WTC11 (cell line): ENCODE measurements around the gene KIF5A. TPM values are rescaled to one million over a fixed set of nuclear protein-coding genes. Genes with fewer than 3 reads are reported as not detected.
"Not testable (repeated sequence)": the region's sequence is repeated elsewhere in the genome, so short reads cannot be mapped to it uniquely, and the experiment has no call there.

ENCODE experiments used
- ATAC-seq: fragments of 200-7000 bp; cut with Tn5 transposase; 2 replicates; pipeline ENCODE4 v1.10.0; 2021; ENCODE audit warnings: mild to moderate bottlenecking, moderate library complexity
- CTCF ChIA-PET: fragments of 300-600 bp; sonication (Branson Sonifier 250); formaldehyde crosslinking; loops from one replicate; lab custom pipeline; 2021; ENCODE audit warnings: antibody characterized with exemption; lab: Charles Lee
- POLR2A ChIA-PET: fragments of 350-600 bp; sonication (Branson Sonifier 250); formaldehyde crosslinking; loops from one replicate; lab custom pipeline; 2021; ENCODE audit warnings: antibody characterized with exemption; lab: Charles Lee
- DNase-seq: peaks from one replicate; pipeline ENCODE4 v3.0.0; 2021; ENCODE audit warnings: low spot score
- H3K27ac Mint-ChIP-seq: 2 replicates; pipeline ENCODE4 v1.8.0; 2021; ENCODE audit warnings: mixed read lengths
- H3K27me3 Mint-ChIP-seq: 2 replicates; pipeline ENCODE4 v1.8.0; 2021; ENCODE audit warnings: low read depth, mild to moderate bottlenecking, moderate library complexity, mixed read lengths
- H3K36me3 Mint-ChIP-seq: 2 replicates; pipeline ENCODE4 v1.8.0; 2021; ENCODE audit warnings: mixed read lengths
- H3K4me1 Mint-ChIP-seq: 2 replicates; pipeline ENCODE4 v1.8.0; 2022; ENCODE audit warnings: mixed read lengths
- H3K4me3 Mint-ChIP-seq: 2 replicates; pipeline ENCODE4 v1.8.0; 2021; ENCODE audit warnings: mild to moderate bottlenecking, moderate library complexity, mixed read lengths
- H3K9me3 Mint-ChIP-seq: 2 replicates; pipeline ENCODE4 v1.8.0; 2021; ENCODE audit warnings: mixed read lengths
- ATF6 ChIP-seq: sonication (generic); formaldehyde crosslinking; IDR thresholded peaks from 2 replicates; pipeline ENCODE4 v1.8.1; 2023; ENCODE audit warnings: mild to moderate bottlenecking, missing genetic modification reagents
- CBFB ChIP-seq: sonication (generic); formaldehyde crosslinking; IDR thresholded peaks from 2 replicates; pipeline ENCODE4 v1.8.1; 2022; ENCODE audit warnings: mild to moderate bottlenecking, low read depth, missing genetic modification reagents
- ESRRA ChIP-seq: sonication (generic); formaldehyde crosslinking; IDR thresholded peaks from 2 replicates; pipeline ENCODE4 v1.8.1; 2022; ENCODE audit warnings: mild to moderate bottlenecking, missing genetic modification reagents, borderline replicate concordance
- HMGA2 ChIP-seq: fragments of 250-450 bp; sonication (Bioruptor Pico); IDR thresholded peaks from 2 replicates; pipeline ENCODE4 v1.4.0; 2021; ENCODE audit warnings: mild to moderate bottlenecking, moderate library complexity
- JUN ChIP-seq: sonication (generic); formaldehyde crosslinking; IDR thresholded peaks from 2 replicates; pipeline ENCODE4 v1.8.0; 2023; ENCODE audit warnings: mild to moderate bottlenecking, missing genetic modification reagents
- PRDM15 ChIP-seq: sonication (generic); formaldehyde crosslinking; IDR thresholded peaks from 2 replicates; pipeline ENCODE4 v1.8.0; 2022; ENCODE audit warnings: missing genetic modification reagents
- SMAD4 ChIP-seq: sonication (generic); formaldehyde crosslinking; IDR thresholded peaks from 2 replicates; pipeline ENCODE4 v1.8.0; 2022; ENCODE audit warnings: mild to moderate bottlenecking, missing genetic modification reagents
- ZNF232 ChIP-seq: sonication (generic); formaldehyde crosslinking; IDR thresholded peaks from 2 replicates; pipeline ENCODE4 v1.8.0; 2022; ENCODE audit warnings: mild to moderate bottlenecking, missing genetic modification reagents
- ZNF512 ChIP-seq: sonication (generic); formaldehyde crosslinking; IDR thresholded peaks from 2 replicates; pipeline ENCODE4 v1.8.1; 2022; ENCODE audit warnings: missing genetic modification reagents, borderline replicate concordance
- total RNA-seq: library from RNA; stranded (reverse); gene quantifications from 3 replicates; pipeline ENCODE4 v1.2.3, GENCODE V29; 2021
- TF ChIP-seq, protein P1 (sequence below): fragments of 250-450 bp; sonication (Bioruptor Pico); IDR thresholded peaks from 2 replicates; pipeline ENCODE4 v1.9.0; 2021; ENCODE audit warnings: mild to moderate bottlenecking

The KIF5A gene
- total RNA-seq, 1 experiment from 2014 or later, result 16.1 TPM

DNA sequence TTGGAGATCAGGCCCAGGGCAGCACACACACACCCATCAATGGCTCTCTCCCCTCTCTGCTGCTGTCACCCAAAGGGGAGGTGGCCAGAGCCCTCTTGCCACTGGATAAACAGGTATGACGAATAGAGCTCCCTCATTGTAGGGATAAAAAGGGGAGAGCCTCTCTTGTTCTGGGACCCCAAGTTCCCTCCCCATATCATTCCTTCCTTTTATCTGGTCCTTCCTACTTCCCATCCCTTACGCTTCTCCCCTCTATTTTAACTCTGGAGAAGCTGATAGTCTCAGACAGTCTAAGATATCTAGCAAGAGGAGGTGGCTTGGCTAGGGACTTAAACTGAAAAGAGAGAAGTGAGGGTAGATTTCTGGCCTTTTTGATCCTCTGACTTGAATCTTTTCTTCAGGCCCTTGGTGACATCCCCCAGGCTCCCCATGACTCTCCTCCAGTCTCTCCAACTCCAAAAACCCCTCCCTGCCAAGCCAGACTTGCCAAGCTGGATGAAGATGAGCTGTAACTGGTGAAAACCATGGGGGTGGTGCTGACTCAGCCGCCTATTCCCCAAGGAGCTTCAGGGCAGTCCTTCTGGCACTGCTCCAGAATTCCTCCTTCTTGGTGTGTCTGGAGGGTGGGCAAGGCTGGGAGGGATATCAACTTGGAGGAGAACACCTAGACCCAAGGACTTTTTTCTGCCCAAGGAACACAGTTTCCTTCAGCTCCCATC lies 66.7 kb downstream of the KIF5A start:
- Mint-ChIP-seq H3K4me1 (peaks cover 38% of the 10 kb centered on the region), H3K4me3 (no peak overlapping the region), H3K27me3 (peaks cover 97% of the 10 kb centered on the region), H3K9me3 (no peaks in the 10 kb centered on the region), H3K36me3 (peaks cover 5% of the 10 kb centered on the region), H3K27ac (no peak overlapping the region)
- DNase-seq (no peak), ATAC-seq (no peak)
- TF ChIP-seq ZNF232 (CRISPR knock-in tag) (no peak), SMAD4 (CRISPR knock-in tag) (no peak), HMGA2 (CRISPR knock-in tag) (no peak), CBFB (CRISPR knock-in tag) (no peak), PRDM15 (CRISPR knock-in tag) (no peak), JUN (CRISPR knock-in tag) (no peak), ESRRA (no peak)
- TF ChIP-seq, protein P1, sequence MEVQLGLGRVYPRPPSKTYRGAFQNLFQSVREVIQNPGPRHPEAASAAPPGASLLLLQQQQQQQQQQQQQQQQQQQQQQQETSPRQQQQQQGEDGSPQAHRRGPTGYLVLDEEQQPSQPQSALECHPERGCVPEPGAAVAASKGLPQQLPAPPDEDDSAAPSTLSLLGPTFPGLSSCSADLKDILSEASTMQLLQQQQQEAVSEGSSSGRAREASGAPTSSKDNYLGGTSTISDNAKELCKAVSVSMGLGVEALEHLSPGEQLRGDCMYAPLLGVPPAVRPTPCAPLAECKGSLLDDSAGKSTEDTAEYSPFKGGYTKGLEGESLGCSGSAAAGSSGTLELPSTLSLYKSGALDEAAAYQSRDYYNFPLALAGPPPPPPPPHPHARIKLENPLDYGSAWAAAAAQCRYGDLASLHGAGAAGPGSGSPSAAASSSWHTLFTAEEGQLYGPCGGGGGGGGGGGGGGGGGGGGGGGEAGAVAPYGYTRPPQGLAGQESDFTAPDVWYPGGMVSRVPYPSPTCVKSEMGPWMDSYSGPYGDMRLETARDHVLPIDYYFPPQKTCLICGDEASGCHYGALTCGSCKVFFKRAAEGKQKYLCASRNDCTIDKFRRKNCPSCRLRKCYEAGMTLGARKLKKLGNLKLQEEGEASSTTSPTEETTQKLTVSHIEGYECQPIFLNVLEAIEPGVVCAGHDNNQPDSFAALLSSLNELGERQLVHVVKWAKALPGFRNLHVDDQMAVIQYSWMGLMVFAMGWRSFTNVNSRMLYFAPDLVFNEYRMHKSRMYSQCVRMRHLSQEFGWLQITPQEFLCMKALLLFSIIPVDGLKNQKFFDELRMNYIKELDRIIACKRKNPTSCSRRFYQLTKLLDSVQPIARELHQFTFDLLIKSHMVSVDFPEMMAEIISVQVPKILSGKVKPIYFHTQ (CRISPR knock-in tag), result no peak
- ChIA-PET POLR2A (no interaction called here), CTCF (interaction anchor here (1.1 to 5.1 kb wide), 2 partner anchors 33 to 379 kb away, joined by 3 to 38 read pairs; no protein-coding TSS in a partner anchor)

- H3K9me3 Mint-ChIP-seq, result no peaks in the 10 kb centered on the region
- CTCF ChIA-PET, result interaction anchor here (3.3 to 3.6 kb wide), 2 partner anchors 16 to 34 kb away, joined by 36 to 74 read pairs; partner anchors contain the start of gene B4GALNT1
- H3K36me3 Mint-ChIP-seq, result peaks cover 5% of the 10 kb centered on the region
- no peak overlapping the region for H3K27ac Mint-ChIP-seq
- DNase-seq, result no peak
- peaks cover 34% of the 10 kb centered on the region for H3K4me1 Mint-ChIP-seq
- H3K27me3 Mint-ChIP-seq, result peaks cover 100% of the 10 kb centered on the region
- no peak overlapping the region for H3K4me3 Mint-ChIP-seq
- TF ChIP-seq ATF6 (CRISPR knock-in tag) (no peak), ZNF512 (no peak)
- ATAC-seq, result no peak
- POLR2A ChIA-PET, result no interaction called here
Measured at GRCh38 chr12:57617942-57618341, 68.1 kb downstream of the KIF5A start.

GRCh38 chr12:57618431-57618830 lies 68.6 kb downstream of the KIF5A start:
- Mint-ChIP-seq H3K4me1 (peaks cover 34% of the 10 kb centered on the region), H3K27me3 (peaks cover 100% of the 10 kb centered on the region)
- H3K27ac Mint-ChIP-seq, DNase-seq, H3K9me3 Mint-ChIP-seq, ATAC-seq, POLR2A ChIA-PET, H3K4me3 Mint-ChIP-seq, H3K36me3 Mint-ChIP-seq: not testable (repeated sequence)
- CTCF ChIA-PET, result interaction anchor here (0.9 to 3.6 kb wide), 4 partner anchors 9 to 35 kb away, joined by 3 to 74 read pairs (median 20); partner anchors contain the start of gene B4GALNT1
